Mesendoderm (in vitro differentiated cells): ENCODE measurements around the gene MINDY1.

Experiments used
- DNase-seq: peaks from one replicate; pipeline ENCODE4 v3.0.0; 2013
- H2AK5ac ChIP-seq: 2 replicates; pipeline ENCODE4 v1.6.1; 2013; ENCODE audit warnings: low read length, inconsistent platforms
- H2BK120ac ChIP-seq: 2 replicates; pipeline ENCODE4 v1.6.1; 2013; ENCODE audit warnings: low read depth, mild to moderate bottlenecking, low read length, moderate library complexity, mixed read lengths
- H2BK15ac ChIP-seq: replicated peaks from 2 replicates; pipeline ENCODE4 v1.6.1; 2013; ENCODE audit warnings: low read depth, mild to moderate bottlenecking, moderate library complexity
- H2BK5ac ChIP-seq: 2 replicates; pipeline ENCODE4 v1.6.1; 2013; ENCODE audit warnings: low read length, inconsistent platforms
- H3K18ac ChIP-seq: 2 replicates; pipeline ENCODE4 v1.6.1; 2013; ENCODE audit warnings: mild to moderate bottlenecking, low read length, mixed read lengths
- H3K23ac ChIP-seq: one replicate; pipeline ENCODE4 v1.6.1; 2013; ENCODE audit warnings: low read length
- H3K27ac ChIP-seq: 2 replicates; pipeline ENCODE4 v1.5.1; 2013; ENCODE audit warnings: low read depth, mild to moderate bottlenecking, inconsistent platforms, low read length, moderate library complexity
- H3K27me3 ChIP-seq: 2 replicates; pipeline ENCODE4 v1.6.1; 2013; ENCODE audit warnings: low read length, control low read depth, mild to moderate bottlenecking, inconsistent platforms; ENCODE audit not compliant: insufficient read depth, poor library complexity
- H3K36me3 ChIP-seq: 2 replicates; pipeline ENCODE4 v1.6.1; 2013; ENCODE audit warnings: low read length, inconsistent platforms; ENCODE audit not compliant: control insufficient read depth, insufficient read depth
- H3K4ac ChIP-seq: one replicate; pipeline ENCODE4 v1.6.1; 2013; ENCODE audit warnings: low read depth, mild to moderate bottlenecking, low read length, moderate library complexity
- H3K4me1 ChIP-seq: 2 replicates; pipeline ENCODE4 v1.6.1; 2013; ENCODE audit warnings: low read depth, low read length, inconsistent platforms; ENCODE audit not compliant: control insufficient read depth
- H3K4me2 ChIP-seq: 2 replicates; pipeline ENCODE4 v1.6.1; 2013; ENCODE audit warnings: low read length
- H3K4me3 ChIP-seq: 2 replicates; pipeline ENCODE4 v1.5.1; 2013; ENCODE audit warnings: mild to moderate bottlenecking, low read length
- H3K56ac ChIP-seq: one replicate; pipeline ENCODE4 v1.6.1; 2013; ENCODE audit warnings: low read length
- H3K79me1 ChIP-seq: 2 replicates; pipeline ENCODE4 v1.6.1; 2013; ENCODE audit warnings: low read length, inconsistent platforms
- H3K79me2 ChIP-seq: 2 replicates; pipeline ENCODE4 v1.6.1; 2013; ENCODE audit warnings: mild to moderate bottlenecking, low read length; ENCODE audit not compliant: control insufficient read depth, insufficient read depth
- H3K9ac ChIP-seq: 2 replicates; pipeline ENCODE4 v1.6.1; 2013; ENCODE audit warnings: low read length, inconsistent platforms
- H4K5ac ChIP-seq: one replicate; pipeline ENCODE4 v1.6.1; 2013; ENCODE audit warnings: low read length
- H4K8ac ChIP-seq: one replicate; pipeline ENCODE4 v1.6.1; 2013; ENCODE audit warnings: low read depth, mild to moderate bottlenecking, control low read depth, low read length, moderate library complexity
- WGBS: extraction: QIAGEN DNeasy Blood & Tissue Kit; methylation state at CpG from one replicate; pipeline ENCODE4 v1.1.7; 2013; ENCODE audit warnings: low lambda C conversion rate, missing lambda C conversion rate; ENCODE audit not compliant: insufficient coverage; ENCODE audit errors: extremely low coverage; 5-methylcytosine and 5-hydroxymethylcytosine counted together

MINDY1 gene

GRCh38 chr1:150995460-150995859 lies 11.2 kb downstream of the MINDY1 start:
- Histone ChIP-seq H3K18ac (no peak overlapping the region), H3K79me2 (no peaks in the 10 kb centered on the region), H3K9ac (peak overlapping the region; percentile 38), H3K4ac (no peak overlapping the region), H2BK120ac (no peak overlapping the region), H3K56ac (peak overlapping the region; percentile 56), H3K4me3 (no peak overlapping the region), H3K4me1 (no peaks in the 10 kb centered on the region), H3K23ac (no peak overlapping the region), H3K27ac (no peak overlapping the region), H2BK5ac (no peak overlapping the region), H3K36me3 (no peaks in the 10 kb centered on the region), H2AK5ac (no peak overlapping the region), H3K27me3 (no peaks in the 10 kb centered on the region), H4K8ac (no peak overlapping the region), H2BK15ac (no peak overlapping the region), H3K4me2 (no peak overlapping the region), H4K5ac (peak overlapping the region; percentile 87), H3K79me1 (no peaks in the 10 kb centered on the region)
- WGBS = no CpG with 5 or more reads among the region's 4 CpGs
- DNase-seq = no peak

GRCh38 chr1:150994248-150994647 lies 12.5 kb downstream of the MINDY1 start:
- Histone ChIP-seq H3K4ac (no peak overlapping the region), H3K79me2 (no peaks in the 10 kb centered on the region), H2AK5ac (no peak overlapping the region), H3K27me3 (no peaks in the 10 kb centered on the region), H3K79me1 (no peaks in the 10 kb centered on the region), H2BK15ac (no peak overlapping the region), H4K8ac (no peak overlapping the region), H3K23ac (no peak overlapping the region), H2BK120ac (no peak overlapping the region), H3K27ac (no peak overlapping the region), H3K9ac (no peak overlapping the region), H3K36me3 (no peaks in the 10 kb centered on the region), H3K56ac (no peak overlapping the region), H3K4me2 (no peak overlapping the region), H2BK5ac (no peak overlapping the region), H3K4me1 (no peaks in the 10 kb centered on the region), H4K5ac (no peak overlapping the region), H3K18ac (no peak overlapping the region), H3K4me3 (no peak overlapping the region)
- no peak for DNase-seq
- no CpG with 5 or more reads among the region's 3 CpGs for WGBS

GRCh38 chr1:150992626-150993025 lies 14.1 kb downstream of the MINDY1 start:
- no peak for DNase-seq
- H3K56ac ChIP-seq = no peak overlapping the region
- H2BK15ac ChIP-seq = no peak overlapping the region
- no peak overlapping the region for H2AK5ac ChIP-seq
- WGBS = no CpG with 5 or more reads among the region's 4 CpGs
- H2BK5ac ChIP-seq = no peak overlapping the region
- no peak overlapping the region for H3K27ac ChIP-seq
- H3K79me2 ChIP-seq = no peaks in the 10 kb centered on the region
- H3K4me1 ChIP-seq = no peaks in the 10 kb centered on the region
- H3K79me1 ChIP-seq = no peaks in the 10 kb centered on the region
- H3K36me3 ChIP-seq = no peaks in the 10 kb centered on the region
- H3K4ac ChIP-seq = no peak overlapping the region
- no peaks in the 10 kb centered on the region for H3K27me3 ChIP-seq
- H4K8ac ChIP-seq = no peak overlapping the region
- no peak overlapping the region for H3K18ac ChIP-seq
- no peak overlapping the region for H3K23ac ChIP-seq
- no peak overlapping the region for H2BK120ac ChIP-seq
- H4K5ac ChIP-seq = no peak overlapping the region
- no peak overlapping the region for H3K4me3 ChIP-seq
- H3K4me2 ChIP-seq = no peak overlapping the region
- H3K9ac ChIP-seq = no peak overlapping the region

GRCh38 chr1:150987924-150988323 lies 18.8 kb downstream of the MINDY1 start:
- Histone ChIP-seq H2AK5ac (no peak overlapping the region), H3K18ac (no peak overlapping the region), H3K4ac (no peak overlapping the region), H3K79me2 (no peaks in the 10 kb centered on the region), H3K4me3 (no peak overlapping the region), H3K27me3 (no peaks in the 10 kb centered on the region), H3K36me3 (no peaks in the 10 kb centered on the region), H4K8ac (no peak overlapping the region), H2BK120ac (no peak overlapping the region), H4K5ac (no peak overlapping the region), H3K4me2 (no peak overlapping the region), H3K4me1 (no peaks in the 10 kb centered on the region), H3K56ac (no peak overlapping the region), H3K23ac (no peak overlapping the region), H3K79me1 (no peaks in the 10 kb centered on the region), H3K9ac (no peak overlapping the region), H2BK15ac (no peak overlapping the region), H3K27ac (no peak overlapping the region), H2BK5ac (no peak overlapping the region)
- no CpG with 5 or more reads among the region's 7 CpGs for WGBS
- DNase-seq = no peak

- Histone ChIP-seq H2BK5ac (no peak overlapping the region), H3K27me3 (no peaks in the 10 kb centered on the region), H3K79me2 (no peaks in the 10 kb centered on the region), H4K8ac (no peak overlapping the region), H3K36me3 (no peaks in the 10 kb centered on the region), H3K56ac (no peak overlapping the region), H3K23ac (no peak overlapping the region), H3K4me2 (no peak overlapping the region), H3K4me3 (no peak overlapping the region), H3K4ac (no peak overlapping the region), H3K79me1 (no peaks in the 10 kb centered on the region), H2BK120ac (no peak overlapping the region), H2AK5ac (no peak overlapping the region), H3K27ac (no peak overlapping the region), H3K18ac (no peak overlapping the region), H2BK15ac (no peak overlapping the region), H3K9ac (no peak overlapping the region), H4K5ac (no peak overlapping the region), H3K4me1 (peaks cover 9% of the 10 kb centered on the region)
- no CpG with 5 or more reads among the region's 2 CpGs for WGBS
- peak; percentile 69 for DNase-seq
Measured at GRCh38 chr1:150985179-150985825, 21.4 kb downstream of the MINDY1 start.
